ENCODE results near the gene BARHL1. TPM values are rescaled to one million over a fixed set of nuclear protein-coding genes. Genes with fewer than 3 reads are reported as not detected.

Gene BARHL1
- total and polyA plus RNA-seq, 2 of the 4 experiments (the other 2 are of a cell fraction) = not detected

GRCh38 chr9:132634327-132634726 lies 51.9 kb downstream of the BARHL1 start:
- CTCF ChIA-PET = no interaction called here
- no peak overlapping the region for H2BK20ac ChIP-seq (ENCODE audit: low read depth, low read length)

More at GRCh38 chr9:132634327-132634726, 51.9 kb downstream of the BARHL1 start:
- H4K8ac ChIP-seq (ENCODE audit: low read depth in 2 of 2, low read length in 2 of 2) = no peak overlapping the region
- H4K5ac ChIP-seq (ENCODE audit: low read depth, low read length) = no peak overlapping the region
- no peak overlapping the region for H3K23ac ChIP-seq (ENCODE audit: low read depth, low read length)
- BruUV-seq (replicated peaks) = no TSS peak
- H2AFZ ChIP-seq (replicated peaks; ENCODE audit: low read length, poor library complexity) = no peak overlapping the region
- DNase-seq (no peak), ATAC-seq (ENCODE audit: low read depth) (no peak)
- no peak overlapping the region for H4K91ac ChIP-seq (ENCODE audit: insufficient read depth, low read depth, low read length)
- H3K4me1 ChIP-seq (ENCODE audit: control insufficient read depth, insufficient read depth, low read length) = peaks cover 8% of the 10 kb centered on the region
- no peak overlapping the region for H3K56ac ChIP-seq (ENCODE audit: extremely low read depth, insufficient read depth, low read length)
- no peak overlapping the region for H2AK9ac ChIP-seq (replicated peaks; ENCODE audit: low read depth, low read length, poor library complexity)
- H3K4ac ChIP-seq (ENCODE audit: low read depth, low read length) = no peak overlapping the region
- no peak overlapping the region for H3K4me3 ChIP-seq (ENCODE audit: insufficient read depth, low read depth, low read length)
- no peak overlapping the region for H3K27ac ChIP-seq (ENCODE audit: insufficient read depth, low read length)
- no peak overlapping the region for H2BK5ac ChIP-seq (ENCODE audit: low read depth, low read length, poor library complexity, severe bottlenecking)
- H3K9ac ChIP-seq (ENCODE audit: low read depth, low read length) = no peak overlapping the region
- H3K36me3 ChIP-seq (ENCODE audit: control insufficient read depth, insufficient read depth, low read length) = peaks cover 34% of the 10 kb centered on the region
- in situ Hi-C loops (cut with MboI; ENCODE audit: low sequenced_read_pairs) = no loop called here
- no peak overlapping the region for H2AK5ac ChIP-seq (ENCODE audit: low read depth, low read length)
- H3K4me2 ChIP-seq (ENCODE audit: low read depth, low read length) = no peak overlapping the region
- H3K18ac ChIP-seq (ENCODE audit: low read depth, low read length) = no peak overlapping the region
- no peak overlapping the region for H3K14ac ChIP-seq (replicated peaks; ENCODE audit: low read depth, low read length)
- POLR2A ChIA-PET (ENCODE audit: unreplicated experiment) = no interaction called here
- no peak overlapping the region for H2BK15ac ChIP-seq (ENCODE audit: low read depth, low read length)
- 97% methylated on average over 3 of the region's 3 CpGs; no CpG with 5 or more reads in 1 of the 2 experiments for WGBS, 2 experiments (ENCODE audit: extremely low coverage in 2 of 2, insufficient read length in 1 of 2)
- dilution Hi-C loops (cut with HindIII; ENCODE audit: low sequenced_read_pairs, unreplicated experiment) = no loop called here
- no peak overlapping the region for H2BK120ac ChIP-seq (ENCODE audit: low read depth, low read length)
- no peaks in the 10 kb centered on the region for H3K9me3 ChIP-seq (ENCODE audit: control insufficient read depth, insufficient read depth, low read length)
- H3K27me3 ChIP-seq (ENCODE audit: control insufficient read depth, insufficient read depth, low read length) = no peaks in the 10 kb centered on the region
- peaks cover 10% of the 10 kb centered on the region; the same call in 1 of the 2 replicates for H3K9me1 ChIP-seq (ENCODE audit: insufficient read depth, low read length)
- no peak for TF ChIP-seq BHLHE40 (IDR thresholded peaks at IDR 0.05; ENCODE audit: low read depth, low read length)
- no peak for TF ChIP-seq CEBPB (IDR thresholded peaks at IDR 0.05; ENCODE audit: low read depth, low read length)
- no peak for TF ChIP-seq CHD1 (IDR thresholded peaks at IDR 0.05; ENCODE audit: low read depth, low read length)
- no peak for TF ChIP-seq MXI1 (IDR thresholded peaks at IDR 0.05; ENCODE audit: borderline replicate concordance, low read depth, low read length)
- TF ChIP-seq MAZ (IDR thresholded peaks at IDR 0.05; ENCODE audit: borderline replicate concordance, low read depth, low read length) = no peak
- no peak for TF ChIP-seq MAFK (IDR thresholded peaks at IDR 0.05; ENCODE audit: low read depth, low read length)
- TF ChIP-seq POLR2A (IDR thresholded peaks at IDR 0.05; ENCODE audit: low read depth, low read length) = no peak
- TF ChIP-seq RFX5 (IDR thresholded peaks at IDR 0.05; ENCODE audit: low read depth, low read length) = no peak
- no peak for TF ChIP-seq FOS (IDR thresholded peaks at IDR 0.05; ENCODE audit: low read depth, low read length)
- TF ChIP-seq SMC3 (IDR thresholded peaks at IDR 0.05; ENCODE audit: low read depth, low read length) = no peak
- TF ChIP-seq RCOR1 (IDR thresholded peaks at IDR 0.05; ENCODE audit: insufficient replicate concordance, low read length) = no peak
- TF ChIP-seq ELK1 (IDR thresholded peaks at IDR 0.05; ENCODE audit: borderline replicate concordance, low read depth, low read length) = no peak
- no peak for TF ChIP-seq RAD21 (IDR thresholded peaks at IDR 0.05; ENCODE audit: low read length)
- intact Hi-C loops (cut with micrococcal nuclease) = no loop called here
- H4K20me1 ChIP-seq (ENCODE audit: insufficient read depth, low read length) = peaks cover 23% of the 10 kb centered on the region; the same call in 1 of the 2 replicates
- H3K79me1 ChIP-seq (ENCODE audit: low read depth in 1 of 2, low read length in 2 of 2) = no peaks in the 10 kb centered on the region

Data from IMR-90 (cell line).